ENCODE measurements around the gene CFD. TPM values are rescaled to one million over a fixed set of nuclear protein-coding genes. Genes with fewer than 3 reads are reported as not detected.

The CFD gene
- total RNA-seq, 2 donors from 2014 or later, result 0.38 to 1.1 TPM

DNA sequence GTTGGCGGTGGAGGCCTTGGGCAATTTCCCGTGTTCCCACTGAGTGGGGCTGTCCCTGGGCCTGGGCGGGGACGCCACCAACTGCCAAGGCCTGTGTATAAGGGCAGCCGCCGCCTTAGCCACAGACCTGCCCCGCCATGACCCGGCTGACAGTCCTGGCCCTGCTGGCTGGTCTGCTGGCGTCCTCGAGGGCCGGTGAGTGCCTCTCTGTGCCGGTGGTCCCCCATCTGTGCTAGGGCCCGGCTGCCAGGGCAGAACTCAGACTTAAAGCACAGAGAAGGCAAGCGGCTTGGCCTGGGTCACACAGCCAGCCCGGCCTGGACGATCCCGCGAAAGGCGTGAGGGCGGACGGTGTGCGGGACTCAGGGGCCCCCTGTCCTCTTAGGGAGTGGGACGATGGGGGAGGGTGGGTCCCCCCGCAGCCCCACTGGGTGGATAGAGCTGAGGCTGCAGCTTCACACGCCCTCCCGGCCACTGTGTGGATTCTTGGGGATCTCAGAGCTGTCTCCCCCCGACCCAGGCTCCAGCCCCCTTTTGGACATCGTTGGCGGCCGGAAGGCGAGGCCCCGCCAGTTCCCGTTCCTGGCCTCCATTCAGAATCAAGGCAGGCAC lies 31.6 kb upstream of the CFD start, which contains the start of gene AZU1:
AZU1 (plus strand) TSS at position 128 of the 612 bp plus-strand sequence; CDS start at position 138, 10 bp downstream.
- no peak within 1 kb of the TSS for H3K4me3 ChIP-seq (ENCODE audit: low read length)
- DNase-seq, result no peak
- H3K27me3 ChIP-seq (ENCODE audit: control insufficient read depth, insufficient read depth, low read length, poor library complexity, severe bottlenecking), result no peaks in the 10 kb centered on the region
- Mint-ChIP-seq H3K27me3 (ENCODE audit: insufficient read depth) (no peaks in the 10 kb centered on the region), H3K27ac (no peak within 1 kb of the TSS), H3K4me3 (no peak within 1 kb of the TSS), H3K9me3 (no peaks in the 10 kb centered on the region), H3K36me3 (ENCODE audit: low read depth) (no peaks in the 10 kb centered on the region), H3K4me1 (peaks cover 3% of the 10 kb centered on the region)
- 91 to 92% methylated on average over 11 to 33 of the region's 33 CpGs for WGBS, 2 experiments (ENCODE audit: insufficient coverage in 1 of 2, insufficient read length in 1 of 2)
- H3K36me3 ChIP-seq (ENCODE audit: control insufficient read depth, insufficient read depth, low read length), result no peaks in the 10 kb centered on the region
- TF ChIP-seq, protein P1, sequence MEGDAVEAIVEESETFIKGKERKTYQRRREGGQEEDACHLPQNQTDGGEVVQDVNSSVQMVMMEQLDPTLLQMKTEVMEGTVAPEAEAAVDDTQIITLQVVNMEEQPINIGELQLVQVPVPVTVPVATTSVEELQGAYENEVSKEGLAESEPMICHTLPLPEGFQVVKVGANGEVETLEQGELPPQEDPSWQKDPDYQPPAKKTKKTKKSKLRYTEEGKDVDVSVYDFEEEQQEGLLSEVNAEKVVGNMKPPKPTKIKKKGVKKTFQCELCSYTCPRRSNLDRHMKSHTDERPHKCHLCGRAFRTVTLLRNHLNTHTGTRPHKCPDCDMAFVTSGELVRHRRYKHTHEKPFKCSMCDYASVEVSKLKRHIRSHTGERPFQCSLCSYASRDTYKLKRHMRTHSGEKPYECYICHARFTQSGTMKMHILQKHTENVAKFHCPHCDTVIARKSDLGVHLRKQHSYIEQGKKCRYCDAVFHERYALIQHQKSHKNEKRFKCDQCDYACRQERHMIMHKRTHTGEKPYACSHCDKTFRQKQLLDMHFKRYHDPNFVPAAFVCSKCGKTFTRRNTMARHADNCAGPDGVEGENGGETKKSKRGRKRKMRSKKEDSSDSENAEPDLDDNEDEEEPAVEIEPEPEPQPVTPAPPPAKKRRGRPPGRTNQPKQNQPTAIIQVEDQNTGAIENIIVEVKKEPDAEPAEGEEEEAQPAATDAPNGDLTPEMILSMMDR (conservative IDR thresholded peaks at IDR 0.05), result no peak
- H3K27ac ChIP-seq (ENCODE audit: low read depth, low read length), result no peak within 1 kb of the TSS
- no peak within 1 kb of the TSS for H3K9ac ChIP-seq (ENCODE audit: extremely low read depth, low read length, poor library complexity, severe bottlenecking)
- H3K9me3 ChIP-seq (ENCODE audit: control insufficient read depth, low read length), result no peaks in the 10 kb centered on the region
- H3K4me1 ChIP-seq (ENCODE audit: control insufficient read depth, insufficient read depth, low read length), result no peaks in the 10 kb centered on the region

DNA sequence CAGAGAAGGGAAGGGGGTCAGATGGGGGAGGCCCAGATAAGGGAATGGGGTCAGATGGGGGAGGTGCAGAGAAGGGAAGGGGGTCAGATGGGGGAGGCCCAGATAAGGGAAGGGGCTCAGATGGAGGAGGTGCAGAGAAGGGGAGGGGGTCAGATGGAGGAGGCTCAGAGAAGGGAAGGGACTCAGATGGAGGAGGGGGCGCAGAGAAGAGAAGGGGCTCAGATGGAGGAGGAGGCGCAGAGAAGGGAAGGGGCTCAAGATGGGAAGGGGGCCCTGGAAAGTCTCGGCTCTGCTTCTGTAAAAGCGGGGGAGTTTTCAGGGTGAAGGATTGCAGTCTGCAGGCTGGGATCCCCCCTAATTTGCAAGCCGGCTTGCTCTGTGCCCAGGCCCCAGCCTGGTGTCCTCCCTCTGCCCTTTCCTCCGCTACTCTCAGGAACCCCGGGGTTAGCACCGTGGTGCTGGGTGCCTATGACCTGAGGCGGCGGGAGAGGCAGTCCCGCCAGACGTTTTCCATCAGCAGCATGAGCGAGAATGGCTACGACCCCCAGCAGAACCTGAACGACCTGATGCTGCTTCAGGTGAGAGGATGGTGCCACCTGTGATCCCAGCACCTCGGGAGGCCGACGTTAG lies 30.2 kb upstream of the CFD start:
- no peaks in the 10 kb centered on the region for H3K9me3 ChIP-seq (ENCODE audit: control insufficient read depth, low read length)
- no peak overlapping the region for H3K27ac Mint-ChIP-seq
- H3K4me1 ChIP-seq (ENCODE audit: control insufficient read depth, insufficient read depth, low read length), result no peaks in the 10 kb centered on the region
- 76 to 88% methylated on average over 13 to 18 of the region's 18 CpGs for WGBS, 2 experiments (ENCODE audit: insufficient coverage in 1 of 2, insufficient read length in 1 of 2)
- H3K36me3 Mint-ChIP-seq (ENCODE audit: low read depth), result no peaks in the 10 kb centered on the region
- no peak overlapping the region for H3K9ac ChIP-seq (ENCODE audit: extremely low read depth, low read length, poor library complexity, severe bottlenecking)
- no peak for DNase-seq
- no peak overlapping the region for H3K4me3 Mint-ChIP-seq
- H3K27ac ChIP-seq (ENCODE audit: low read depth, low read length), result no peak overlapping the region
- H3K4me1 Mint-ChIP-seq, result no peaks in the 10 kb centered on the region
- no peaks in the 10 kb centered on the region for H3K36me3 ChIP-seq (ENCODE audit: control insufficient read depth, insufficient read depth, low read length)
- TF ChIP-seq, protein P1 (conservative IDR thresholded peaks at IDR 0.05), result no peak
- H3K9me3 Mint-ChIP-seq, result no peaks in the 10 kb centered on the region
- no peak overlapping the region for H3K4me3 ChIP-seq (ENCODE audit: low read length)
- H3K27me3 ChIP-seq (ENCODE audit: control insufficient read depth, insufficient read depth, low read length, poor library complexity, severe bottlenecking), result no peaks in the 10 kb centered on the region
- no peaks in the 10 kb centered on the region for H3K27me3 Mint-ChIP-seq (ENCODE audit: insufficient read depth)

DNA sequence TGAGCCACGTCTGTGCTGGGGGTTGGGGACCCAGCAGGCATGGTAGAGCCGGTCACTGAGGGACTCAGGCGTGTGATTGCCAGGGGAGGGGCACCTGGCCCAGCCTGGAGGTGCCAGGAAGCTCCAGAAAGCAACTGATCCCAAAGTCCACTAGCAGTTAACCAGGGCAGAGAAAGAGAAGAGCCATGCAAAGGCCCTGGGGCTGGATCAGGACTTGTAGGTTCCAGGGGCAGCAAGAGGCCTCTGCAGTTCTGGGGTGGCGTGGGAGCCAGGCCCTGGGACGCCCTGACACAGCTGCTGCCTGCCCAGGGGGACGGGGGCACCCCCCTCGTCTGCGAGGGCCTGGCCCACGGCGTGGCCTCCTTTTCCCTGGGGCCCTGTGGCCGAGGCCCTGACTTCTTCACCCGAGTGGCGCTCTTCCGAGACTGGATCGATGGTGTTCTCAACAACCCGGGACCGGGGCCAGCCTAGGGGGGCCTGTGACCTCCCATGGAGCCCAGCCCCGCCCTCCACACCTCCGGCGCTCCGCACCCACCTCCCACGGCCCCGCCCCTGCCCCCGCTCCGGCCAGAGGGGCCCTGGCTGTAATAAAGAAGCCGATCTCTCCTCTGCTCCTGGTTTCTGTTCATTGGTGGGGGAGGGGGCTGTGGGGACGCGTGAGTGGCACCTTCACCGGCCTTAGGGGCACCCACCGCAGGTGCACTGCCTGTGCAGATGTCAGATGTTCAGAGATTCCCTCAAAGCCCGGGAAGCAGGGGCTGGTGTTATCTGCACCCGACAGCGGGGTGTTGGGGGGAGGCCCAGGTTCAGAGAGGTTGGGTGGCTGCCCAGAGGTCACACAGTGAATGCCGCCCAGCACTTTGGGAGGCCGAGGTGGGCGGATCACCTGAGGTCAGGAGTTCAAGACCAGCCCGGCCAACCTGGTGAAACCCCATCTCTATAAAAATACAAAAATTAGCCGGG lies 27.8 kb upstream of the CFD start:
- Mint-ChIP-seq H3K4me1 (no peaks in the 10 kb centered on the region), H3K36me3 (ENCODE audit: low read depth) (no peaks in the 10 kb centered on the region), H3K27me3 (ENCODE audit: insufficient read depth) (no peaks in the 10 kb centered on the region), H3K4me3 (no peak overlapping the region), H3K27ac (no peak overlapping the region), H3K9me3 (no peaks in the 10 kb centered on the region)
- Histone ChIP-seq H3K9me3 (ENCODE audit: control insufficient read depth, low read length) (no peaks in the 10 kb centered on the region), H3K4me1 (ENCODE audit: control insufficient read depth, insufficient read depth, low read length) (no peaks in the 10 kb centered on the region), H3K9ac (ENCODE audit: extremely low read depth, low read length, poor library complexity, severe bottlenecking) (no peak overlapping the region), H3K27me3 (ENCODE audit: control insufficient read depth, insufficient read depth, low read length, poor library complexity, severe bottlenecking) (no peaks in the 10 kb centered on the region), H3K36me3 (ENCODE audit: control insufficient read depth, insufficient read depth, low read length) (no peaks in the 10 kb centered on the region), H3K27ac (ENCODE audit: low read depth, low read length) (no peak overlapping the region), H3K4me3 (ENCODE audit: low read length) (no peak overlapping the region)
- DNase-seq, result no peak
- TF ChIP-seq, protein P1 (conservative IDR thresholded peaks at IDR 0.05), result no peak
- 84 to 85% methylated on average over 17 to 38 of the region's 38 CpGs for WGBS, 2 experiments (ENCODE audit: insufficient coverage in 1 of 2, insufficient read length in 1 of 2)
